Measurements from ENCODE around the gene PADI1. TPM values are rescaled to one million over a fixed set of nuclear protein-coding genes. Genes with fewer than 3 reads are reported as not detected.

The PADI1 gene
- total and polyA plus RNA-seq, 4 donors, result 4.9 TPM; not detected in 3

DNA sequence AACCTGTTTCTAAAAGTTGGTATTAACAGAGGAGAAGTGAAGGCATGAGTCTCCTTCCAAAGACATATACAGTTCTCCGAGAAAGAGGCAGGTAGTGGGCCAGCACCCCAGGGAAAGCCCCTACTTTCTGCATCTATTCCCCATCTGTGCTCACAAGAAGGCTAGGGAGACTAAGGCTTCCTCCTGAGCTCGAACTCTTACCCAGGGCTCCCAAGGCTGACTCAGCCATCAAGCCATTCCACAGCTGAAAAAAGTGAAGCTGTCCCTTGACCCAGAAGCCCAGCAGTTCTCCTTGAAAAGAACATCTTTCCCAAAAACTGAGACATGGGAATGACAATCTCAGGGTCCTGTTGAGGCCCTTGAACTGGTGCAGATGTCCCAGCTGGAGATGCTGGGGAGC is 42.0 kb downstream of the PADI1 start:
- TF ChIP-seq FOXA2 (IDR thresholded peaks at IDR 0.05), result no peak
- no peak for TF ChIP-seq HNF4G (IDR thresholded peaks at IDR 0.05)
- TF ChIP-seq EGR1 (IDR thresholded peaks at IDR 0.05; ENCODE audit: low read depth in 2 of 2), result no peak
- TF ChIP-seq, protein P1, sequence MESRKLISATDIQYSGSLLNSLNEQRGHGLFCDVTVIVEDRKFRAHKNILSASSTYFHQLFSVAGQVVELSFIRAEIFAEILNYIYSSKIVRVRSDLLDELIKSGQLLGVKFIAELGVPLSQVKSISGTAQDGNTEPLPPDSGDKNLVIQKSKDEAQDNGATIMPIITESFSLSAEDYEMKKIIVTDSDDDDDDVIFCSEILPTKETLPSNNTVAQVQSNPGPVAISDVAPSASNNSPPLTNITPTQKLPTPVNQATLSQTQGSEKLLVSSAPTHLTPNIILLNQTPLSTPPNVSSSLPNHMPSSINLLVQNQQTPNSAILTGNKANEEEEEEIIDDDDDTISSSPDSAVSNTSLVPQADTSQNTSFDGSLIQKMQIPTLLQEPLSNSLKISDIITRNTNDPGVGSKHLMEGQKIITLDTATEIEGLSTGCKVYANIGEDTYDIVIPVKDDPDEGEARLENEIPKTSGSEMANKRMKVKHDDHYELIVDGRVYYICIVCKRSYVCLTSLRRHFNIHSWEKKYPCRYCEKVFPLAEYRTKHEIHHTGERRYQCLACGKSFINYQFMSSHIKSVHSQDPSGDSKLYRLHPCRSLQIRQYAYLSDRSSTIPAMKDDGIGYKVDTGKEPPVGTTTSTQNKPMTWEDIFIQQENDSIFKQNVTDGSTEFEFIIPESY (IDR thresholded peaks at IDR 0.05), result no peak
- TF ChIP-seq SP1 (IDR thresholded peaks at IDR 0.05), result no peak
- TF ChIP-seq RAD21 (IDR thresholded peaks at IDR 0.05), result no peak
- TF ChIP-seq, protein P2, sequence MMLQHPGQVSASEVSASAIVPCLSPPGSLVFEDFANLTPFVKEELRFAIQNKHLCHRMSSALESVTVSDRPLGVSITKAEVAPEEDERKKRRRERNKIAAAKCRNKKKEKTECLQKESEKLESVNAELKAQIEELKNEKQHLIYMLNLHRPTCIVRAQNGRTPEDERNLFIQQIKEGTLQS (IDR thresholded peaks at IDR 0.05), result no peak
- no peak for TF ChIP-seq YY1 (IDR thresholded peaks at IDR 0.05)
- no peak for TF ChIP-seq TAF1 (conservative IDR thresholded peaks at IDR 0.05)
- no peaks in the 10 kb centered on the region for H3K4me1 ChIP-seq (ENCODE audit: control insufficient read depth in 4 of 4, insufficient read depth in 4 of 4, low read length in 3 of 4)
- H3K27me3 ChIP-seq (ENCODE audit: control insufficient read depth in 4 of 4, insufficient read depth in 4 of 4, low read length in 3 of 4), result no peaks in the 10 kb centered on the region
- no peak overlapping the region for H3K4me3 ChIP-seq (ENCODE audit: low read depth in 1 of 3, low read length in 3 of 3)
- 82% methylated on average over 2 of the region's 2 CpGs for WGBS
- no peak overlapping the region for H3K9ac ChIP-seq (ENCODE audit: low read depth in 1 of 2, low read length in 2 of 2)
- H3K9me3 ChIP-seq (ENCODE audit: control insufficient read depth in 4 of 4, low read length in 3 of 4), result no peaks in the 10 kb centered on the region
- H3K36me3 ChIP-seq (ENCODE audit: control insufficient read depth in 4 of 4, insufficient read depth in 3 of 4, low read depth in 1 of 4, low read length in 3 of 4), result no peaks in the 10 kb centered on the region
- H3K27ac ChIP-seq (ENCODE audit: low read depth in 1 of 2, low read length in 2 of 2), result no peak overlapping the region
- no peak for DNase-seq (ENCODE audit: low spot score)

DNA sequence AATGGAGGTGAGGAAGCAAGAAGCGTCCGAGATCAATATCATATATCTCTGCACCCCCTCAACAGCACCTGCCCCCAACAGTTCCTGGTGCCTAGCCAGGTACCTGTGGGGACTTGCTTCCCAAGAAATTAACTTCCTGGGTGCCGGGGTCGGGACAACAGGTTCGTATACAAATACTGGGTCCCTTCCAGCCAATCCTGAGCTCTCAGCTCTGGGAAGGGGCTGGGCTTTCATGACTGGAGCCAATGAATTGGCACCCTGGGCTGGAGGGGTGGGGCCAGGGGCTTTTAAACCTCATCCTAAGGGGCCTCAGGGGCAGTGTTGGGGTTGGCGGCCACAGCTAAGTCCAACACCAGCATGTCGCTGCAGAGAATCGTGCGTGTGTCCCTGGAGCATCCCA is 43.9 kb downstream of the PADI1 start, which contains the start of gene PADI3:
TSS of gene PADI3 (plus strand) at position 318 of the 400 bp plus-strand sequence. CDS start at position 358, 40 bp downstream.
- Histone ChIP-seq H3K36me3 (ENCODE audit: control insufficient read depth in 4 of 4, insufficient read depth in 3 of 4, low read depth in 1 of 4, low read length in 3 of 4) (no peaks in the 10 kb centered on the region), H3K9me3 (ENCODE audit: control insufficient read depth in 4 of 4, low read length in 3 of 4) (no peaks in the 10 kb centered on the region), H3K4me3 (ENCODE audit: low read depth in 1 of 3, low read length in 3 of 3) (no peak within 1 kb of the TSS), H3K9ac (ENCODE audit: low read depth in 1 of 2, low read length in 2 of 2) (no peak within 1 kb of the TSS), H3K27me3 (ENCODE audit: control insufficient read depth in 4 of 4, insufficient read depth in 4 of 4, low read length in 3 of 4) (no peaks in the 10 kb centered on the region), H3K4me1 (ENCODE audit: control insufficient read depth in 4 of 4, insufficient read depth in 4 of 4, low read length in 3 of 4) (no peaks in the 10 kb centered on the region), H3K27ac (ENCODE audit: low read depth in 1 of 2, low read length in 2 of 2) (no peak within 1 kb of the TSS)
- 77% methylated on average over 9 of the region's 9 CpGs for WGBS
- TF ChIP-seq, protein P3, sequence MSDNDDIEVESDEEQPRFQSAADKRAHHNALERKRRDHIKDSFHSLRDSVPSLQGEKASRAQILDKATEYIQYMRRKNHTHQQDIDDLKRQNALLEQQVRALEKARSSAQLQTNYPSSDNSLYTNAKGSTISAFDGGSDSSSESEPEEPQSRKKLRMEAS (IDR thresholded peaks at IDR 0.05), result no peak
- TF ChIP-seq, protein P4, sequence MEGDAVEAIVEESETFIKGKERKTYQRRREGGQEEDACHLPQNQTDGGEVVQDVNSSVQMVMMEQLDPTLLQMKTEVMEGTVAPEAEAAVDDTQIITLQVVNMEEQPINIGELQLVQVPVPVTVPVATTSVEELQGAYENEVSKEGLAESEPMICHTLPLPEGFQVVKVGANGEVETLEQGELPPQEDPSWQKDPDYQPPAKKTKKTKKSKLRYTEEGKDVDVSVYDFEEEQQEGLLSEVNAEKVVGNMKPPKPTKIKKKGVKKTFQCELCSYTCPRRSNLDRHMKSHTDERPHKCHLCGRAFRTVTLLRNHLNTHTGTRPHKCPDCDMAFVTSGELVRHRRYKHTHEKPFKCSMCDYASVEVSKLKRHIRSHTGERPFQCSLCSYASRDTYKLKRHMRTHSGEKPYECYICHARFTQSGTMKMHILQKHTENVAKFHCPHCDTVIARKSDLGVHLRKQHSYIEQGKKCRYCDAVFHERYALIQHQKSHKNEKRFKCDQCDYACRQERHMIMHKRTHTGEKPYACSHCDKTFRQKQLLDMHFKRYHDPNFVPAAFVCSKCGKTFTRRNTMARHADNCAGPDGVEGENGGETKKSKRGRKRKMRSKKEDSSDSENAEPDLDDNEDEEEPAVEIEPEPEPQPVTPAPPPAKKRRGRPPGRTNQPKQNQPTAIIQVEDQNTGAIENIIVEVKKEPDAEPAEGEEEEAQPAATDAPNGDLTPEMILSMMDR (IDR thresholded peaks at IDR 0.05; ENCODE audit: low read depth, low read length, missing input control), result no peak
- TF ChIP-seq HNF4G (IDR thresholded peaks at IDR 0.05) (no peak), NR2F2 (IDR thresholded peaks at IDR 0.05) (no peak), SP1 (IDR thresholded peaks at IDR 0.05) (no peak), FOXA2 (IDR thresholded peaks at IDR 0.05) (no peak), EGR1 (IDR thresholded peaks at IDR 0.05; ENCODE audit: low read depth in 2 of 2) (no peak), RXRA (IDR thresholded peaks at IDR 0.05) (no peak), FOXA1 (IDR thresholded peaks at IDR 0.05) (no peak), JUND (IDR thresholded peaks at IDR 0.05) (no peak), YY1 (IDR thresholded peaks at IDR 0.05) (no peak), GABPA (IDR thresholded peaks at IDR 0.05 in 1 of 2, conservative IDR thresholded peaks at IDR 0.05 in 1 of 2) (no peak), HNF4A (conservative IDR thresholded peaks at IDR 0.05) (no peak), TAF1 (conservative IDR thresholded peaks at IDR 0.05) (no peak)
- TF ChIP-seq, protein P1 (IDR thresholded peaks at IDR 0.05), result no peak
- TF ChIP-seq, protein P5, sequence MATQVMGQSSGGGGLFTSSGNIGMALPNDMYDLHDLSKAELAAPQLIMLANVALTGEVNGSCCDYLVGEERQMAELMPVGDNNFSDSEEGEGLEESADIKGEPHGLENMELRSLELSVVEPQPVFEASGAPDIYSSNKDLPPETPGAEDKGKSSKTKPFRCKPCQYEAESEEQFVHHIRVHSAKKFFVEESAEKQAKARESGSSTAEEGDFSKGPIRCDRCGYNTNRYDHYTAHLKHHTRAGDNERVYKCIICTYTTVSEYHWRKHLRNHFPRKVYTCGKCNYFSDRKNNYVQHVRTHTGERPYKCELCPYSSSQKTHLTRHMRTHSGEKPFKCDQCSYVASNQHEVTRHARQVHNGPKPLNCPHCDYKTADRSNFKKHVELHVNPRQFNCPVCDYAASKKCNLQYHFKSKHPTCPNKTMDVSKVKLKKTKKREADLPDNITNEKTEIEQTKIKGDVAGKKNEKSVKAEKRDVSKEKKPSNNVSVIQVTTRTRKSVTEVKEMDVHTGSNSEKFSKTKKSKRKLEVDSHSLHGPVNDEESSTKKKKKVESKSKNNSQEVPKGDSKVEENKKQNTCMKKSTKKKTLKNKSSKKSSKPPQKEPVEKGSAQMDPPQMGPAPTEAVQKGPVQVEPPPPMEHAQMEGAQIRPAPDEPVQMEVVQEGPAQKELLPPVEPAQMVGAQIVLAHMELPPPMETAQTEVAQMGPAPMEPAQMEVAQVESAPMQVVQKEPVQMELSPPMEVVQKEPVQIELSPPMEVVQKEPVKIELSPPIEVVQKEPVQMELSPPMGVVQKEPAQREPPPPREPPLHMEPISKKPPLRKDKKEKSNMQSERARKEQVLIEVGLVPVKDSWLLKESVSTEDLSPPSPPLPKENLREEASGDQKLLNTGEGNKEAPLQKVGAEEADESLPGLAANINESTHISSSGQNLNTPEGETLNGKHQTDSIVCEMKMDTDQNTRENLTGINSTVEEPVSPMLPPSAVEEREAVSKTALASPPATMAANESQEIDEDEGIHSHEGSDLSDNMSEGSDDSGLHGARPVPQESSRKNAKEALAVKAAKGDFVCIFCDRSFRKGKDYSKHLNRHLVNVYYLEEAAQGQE (IDR thresholded peaks at IDR 0.05), result no peak
- TF ChIP-seq, protein P2 (IDR thresholded peaks at IDR 0.05), result no peak
- DNase-seq (ENCODE audit: low spot score), result no peak

Data from liver (tissue), 9 donors.